Heart left ventricle (tissue), 16 donors: ENCODE measurements around the gene ABCA6. TPM values are rescaled to one million over a fixed set of nuclear protein-coding genes. Genes with fewer than 3 reads are reported as not detected.
A peak's percentile ranks its signal among the peaks of the same experiment; 100 is the strongest.

Experiments
- ATAC-seq, 4 donors: fragments of 200-7000 bp; cut with Tn5 transposase; one replicate each; pipeline ENCODE4 v1.9.1; 2020 to 2022; ENCODE audit warnings: moderate library complexity in 4 of 4, mild to moderate bottlenecking in 3 of 4, moderate number of reproducible peaks in 1 of 4
- DNase-seq, 5 donors: peaks; one replicate each; pipeline ENCODE4 v3.0.0-alpha.2; 2020
- H3K27ac ChIP-seq, 12 donors: fragments of 200-600 bp; sonication (generic) in 4 of 12; one replicate each; pipeline versions ENCODE4 v1.5.0 to v1.8.0; 2016 to 2022; ENCODE audit warnings: mild to moderate bottlenecking in 2 of 12
- H3K27me3 ChIP-seq, 9 donors: fragments of 200-600 bp; sonication (generic) in 2 of 9; one replicate each; pipeline versions ENCODE4 v1.5.1 to v1.8.0; 2016 to 2022; ENCODE audit warnings: mild to moderate bottlenecking in 3 of 9
- H3K36me3 ChIP-seq, 9 donors: fragments of 200-600 bp; sonication (generic) in 2 of 9; one replicate each; pipeline versions ENCODE4 v1.5.0 to v1.8.0; 2018 to 2022; ENCODE audit warnings: mild to moderate bottlenecking in 2 of 9
- H3K4me1 ChIP-seq, 12 donors: fragments of 200-600 bp; sonication (generic) in 4 of 12; one replicate each; pipeline versions ENCODE4 v1.5.0 to v1.8.0; 2016 to 2022; ENCODE audit warnings: mild to moderate bottlenecking in 3 of 12
- H3K4me3 ChIP-seq, 12 donors: fragments of 200-600 bp; sonication (generic) in 4 of 12; one replicate each; pipeline versions ENCODE4 v1.5.0 to v1.8.0; 2017 to 2022; ENCODE audit warnings: mild to moderate bottlenecking in 9 of 12, moderate library complexity in 4 of 12
- H3K9me3 ChIP-seq, 12 donors: fragments of 200-600 bp; sonication (generic) in 4 of 12; one replicate each; pipeline versions ENCODE4 v1.5.0 to v1.8.0; 2016 to 2022; ENCODE audit warnings: mild to moderate bottlenecking in 1 of 12
- POLR2A ChIP-seq, 2 donors: fragments of 450-650 bp; IDR thresholded peaks; one replicate each; pipeline ENCODE4 v1.6.1; 2017; ENCODE audit warnings: antibody characterized with exemption in 2 of 2, mild to moderate bottlenecking in 2 of 2, moderate library complexity in 2 of 2
- WGBS, 4 donors: extraction: QIAGEN DNeasy Blood & Tissue Kit in 2 of 4; methylation state at CpG; one replicate each; pipeline versions ENCODE4 v1.1.5 to v1.1.7; 2013 to 2018; 5-methylcytosine and 5-hydroxymethylcytosine counted together
- intact Hi-C, 10 donors: fragments of 100-400 bp; cut with DNase I; formaldehyde crosslinking; loops; one replicate each; pipeline versions ENCODE4 v1.11.1 to v1.14.2; 2022
- polyA plus RNA-seq, 2 donors: library from polyadenylated mRNA; stranded (reverse); fragments of 200-250 nt; gene quantifications; one replicate each; pipeline ENCODE4 v1.2.3, GENCODE V29; 2013
- total RNA-seq, 9 donors: library from RNA; depleted of rRNA in 2 of 9; stranded (reverse); fragments of >200 nt in 2 of 9; fragmentation: NEBNext Ultra II Directional in 3 of 9; extraction: Animal tissue kit (Norgen Biotek cat#: 25700) in 3 of 9; gene quantifications; one replicate each; pipeline versions ENCODE4 v1.1.0 to v1.2.4, GENCODE V29; 2016 to 2023
- TF ChIP-seq, protein P1 (sequence below), 12 donors: fragments of 200-600 bp; sonication (generic) in 4 of 12; IDR thresholded peaks; one replicate each; pipeline versions ENCODE4 v1.5.0 to v1.8.0; 2018 to 2022; ENCODE audit warnings: antibody characterized with exemption in 12 of 12, mild to moderate bottlenecking in 5 of 12
- donor health status: ischemic (EF 13 %, LVEDD 7.1; RV severe dilation, severe dysfunction).
- donor health status: healthy with polysubstance abuse.
- donor health status: DM: no; HTN: yes; CAD: no.
- donor health status: DM: no; HTN: no; CAD: no.
- donor health status: ischemic (EF 25% LVEDD 6.9; RV normal size, moderate dysfunction).
- donor health status: ischemic (EF 25% LVEDD 5.7; RV mildly dilated, moderate dysfunction).
- donor health status: healthy.
- donor health status: DM: yes; HTN: yes; CAD: no.
- donor health status: ischemic (EF 35%, LVEDD 5.7; RV mildly dilated, moderate dysfunction).
- donor health status: nonischemic (EF 11% LVEDD 7.7; RV severe dilation, severe dysfunction).
- donor health status: DM: yes; HTN: yes; CAD: no.
- donor health status: PGD.
- donor health status: ischemic (EF 29% LVEDD 5.4; RV normal size, mild dysfunction).
- donor health status: nonischemic (EF 23%, LVEDD 6.1; RV moderate dilation, normal function).

The ABCA6 gene
- total and polyA plus RNA-seq, 11 donors, result 5.7 to 30.1 (median 18.0) TPM

DNA sequence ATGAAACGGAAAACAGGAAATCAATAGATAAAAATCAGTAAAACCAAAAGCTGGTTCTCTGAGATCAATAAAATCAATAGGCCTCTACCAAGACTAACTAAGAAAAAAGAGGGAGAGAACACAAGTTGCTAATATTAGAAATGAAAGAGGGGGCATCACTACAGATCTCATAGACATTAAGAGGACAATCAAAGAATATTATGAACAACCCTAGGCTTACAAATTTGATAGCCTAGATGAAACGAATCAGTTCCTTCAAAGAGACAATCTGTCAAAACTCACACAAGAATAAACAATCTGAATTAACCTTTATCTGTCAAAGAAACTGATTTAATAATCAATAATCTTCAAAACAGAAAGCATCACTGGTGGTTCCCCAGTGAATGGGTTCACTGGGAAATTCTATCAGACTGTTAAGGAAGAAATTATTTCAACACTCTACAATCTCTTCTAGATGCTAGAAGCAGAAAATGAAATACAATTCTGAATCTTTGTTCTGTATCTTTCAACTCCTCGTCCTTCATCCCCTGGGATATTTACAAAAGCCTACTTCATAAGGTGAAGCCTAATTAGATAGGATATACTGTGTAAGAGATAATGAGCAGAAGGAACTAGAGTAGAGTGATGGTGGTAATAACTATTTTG lies 85.4 kb downstream of the ABCA6 start:
- TF ChIP-seq POLR2A (IDR thresholded peaks at IDR 0.05), result no peak
- TF ChIP-seq, protein P1, sequence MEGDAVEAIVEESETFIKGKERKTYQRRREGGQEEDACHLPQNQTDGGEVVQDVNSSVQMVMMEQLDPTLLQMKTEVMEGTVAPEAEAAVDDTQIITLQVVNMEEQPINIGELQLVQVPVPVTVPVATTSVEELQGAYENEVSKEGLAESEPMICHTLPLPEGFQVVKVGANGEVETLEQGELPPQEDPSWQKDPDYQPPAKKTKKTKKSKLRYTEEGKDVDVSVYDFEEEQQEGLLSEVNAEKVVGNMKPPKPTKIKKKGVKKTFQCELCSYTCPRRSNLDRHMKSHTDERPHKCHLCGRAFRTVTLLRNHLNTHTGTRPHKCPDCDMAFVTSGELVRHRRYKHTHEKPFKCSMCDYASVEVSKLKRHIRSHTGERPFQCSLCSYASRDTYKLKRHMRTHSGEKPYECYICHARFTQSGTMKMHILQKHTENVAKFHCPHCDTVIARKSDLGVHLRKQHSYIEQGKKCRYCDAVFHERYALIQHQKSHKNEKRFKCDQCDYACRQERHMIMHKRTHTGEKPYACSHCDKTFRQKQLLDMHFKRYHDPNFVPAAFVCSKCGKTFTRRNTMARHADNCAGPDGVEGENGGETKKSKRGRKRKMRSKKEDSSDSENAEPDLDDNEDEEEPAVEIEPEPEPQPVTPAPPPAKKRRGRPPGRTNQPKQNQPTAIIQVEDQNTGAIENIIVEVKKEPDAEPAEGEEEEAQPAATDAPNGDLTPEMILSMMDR (IDR thresholded peaks at IDR 0.05), result no peak
- Histone ChIP-seq H3K27ac (no peak overlapping the region), H3K4me3 (no peak overlapping the region), H3K36me3 (peaks cover 0 to 8% (median 0%) of the 10 kb centered on the region in 9 donors), H3K27me3 (no peaks in the 10 kb centered on the region), H3K4me1 (peaks cover 0 to 17% (median 0%) of the 10 kb centered on the region in 12 donors), H3K9me3 (peaks cover 0 to 39% (median 13%) of the 10 kb centered on the region in 12 donors)
- DNase-seq, result no peak
- WGBS, 4 donors, result 73 to 79% (median 77%) methylated on average over 3 of the region's 3 CpGs
- intact Hi-C loops, result loop anchor here in 1 of 10 donors (10.0 kb wide), 1 partner anchor 282 kb away; no protein-coding TSS in a partner anchor
- ATAC-seq, result no peak

DNA sequence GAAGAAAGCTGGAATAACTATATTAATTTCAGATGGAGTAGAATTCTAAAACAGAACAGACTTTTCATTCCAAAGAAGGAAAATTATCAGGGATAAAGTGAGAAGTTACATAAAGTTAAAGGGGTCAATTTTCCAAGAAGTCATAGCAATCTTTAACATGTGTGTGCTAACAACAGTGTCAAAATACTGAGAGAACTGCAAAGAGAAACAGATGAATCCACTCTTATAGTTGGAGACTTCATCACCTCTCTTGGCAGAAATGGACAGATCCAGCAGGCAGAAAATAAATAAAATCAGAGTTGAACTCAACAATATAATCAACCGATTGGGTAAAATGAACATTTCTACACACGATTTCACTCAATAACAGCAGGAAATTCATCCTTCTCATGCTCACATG lies 86.4 kb downstream of the ABCA6 start:
- H3K27me3 ChIP-seq, result no peaks in the 10 kb centered on the region
- 73 to 82% (median 74%) methylated on average over 2 of the region's 2 CpGs for WGBS, 4 donors
- H3K4me1 ChIP-seq, result peaks cover 0 to 12% (median 0%) of the 10 kb centered on the region in 12 donors
- no peak overlapping the region for H3K4me3 ChIP-seq
- peaks cover 0 to 8% (median 0%) of the 10 kb centered on the region in 9 donors for H3K36me3 ChIP-seq
- TF ChIP-seq, protein P1 (IDR thresholded peaks at IDR 0.05), result no peak
- TF ChIP-seq POLR2A (IDR thresholded peaks at IDR 0.05), result no peak
- H3K9me3 ChIP-seq, result peaks cover 0 to 39% (median 13%) of the 10 kb centered on the region in 12 donors
- H3K27ac ChIP-seq, result peak overlapping the region in 3 of 12 donors; percentile 1 to 49 (median 33)
- peak in 2 of 4 donors; percentile 14 to 34 for ATAC-seq
- intact Hi-C loops, result loop anchor here in 1 of 10 donors (10.0 kb wide), 1 partner anchor 281 kb away; no protein-coding TSS in a partner anchor
- no peak for DNase-seq

DNA sequence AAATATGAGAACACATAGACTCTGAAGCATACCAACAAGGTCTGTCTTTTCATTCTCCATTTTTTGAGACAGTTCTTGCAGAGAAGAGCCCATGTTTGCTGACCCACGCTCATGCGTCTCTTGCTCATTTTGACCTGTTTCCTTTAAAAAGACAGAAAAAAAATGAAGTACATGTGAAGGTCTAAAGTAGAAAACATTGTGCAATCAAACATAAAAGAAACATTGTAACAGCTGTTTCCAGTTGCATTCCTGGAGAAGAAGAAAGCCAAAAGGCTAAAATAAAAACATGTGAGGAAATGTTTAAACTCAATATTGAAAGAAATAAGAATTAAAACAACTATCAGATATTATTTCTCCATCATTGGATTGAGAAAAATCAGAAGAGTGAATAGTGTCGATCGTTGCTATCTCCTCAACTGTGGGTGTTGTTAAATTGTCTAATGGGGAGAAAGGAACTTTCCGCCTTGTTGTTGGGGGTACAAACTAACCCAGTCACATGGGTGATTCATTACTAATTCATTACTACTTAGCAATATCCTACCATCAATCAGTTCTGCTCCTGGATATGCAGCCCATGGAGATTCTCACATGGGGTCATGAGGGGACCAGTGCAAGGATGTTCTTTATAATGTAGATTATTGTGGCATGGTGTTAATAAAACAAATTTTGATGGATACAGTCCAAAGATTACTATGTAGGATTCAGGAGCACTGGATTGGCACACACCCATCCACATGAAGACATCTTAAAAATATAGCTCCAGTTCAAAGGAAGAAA lies 90.5 kb downstream of the ABCA6 start:
- WGBS, 4 donors, result 68 to 80% (median 73%) methylated on average over 5 of the region's 5 CpGs
- Histone ChIP-seq H3K9me3 (peaks cover 0 to 54% (median 8%) of the 10 kb centered on the region in 12 donors), H3K4me3 (no peak overlapping the region), H3K4me1 (peaks cover 0 to 32% (median 11%) of the 10 kb centered on the region in 12 donors), H3K36me3 (peaks cover 0 to 14% (median 0%) of the 10 kb centered on the region in 9 donors), H3K27ac (peak overlapping the region in 10 of 12 donors; percentile 19 to 65 (median 54)), H3K27me3 (no peaks in the 10 kb centered on the region)
- peak in 3 of 4 donors; percentile 20 to 53 (median 22) for ATAC-seq
- no peak for DNase-seq
- TF ChIP-seq, protein P1 (IDR thresholded peaks at IDR 0.05), result no peak
- TF ChIP-seq POLR2A (IDR thresholded peaks at IDR 0.05), result no peak
- intact Hi-C loops, result loop anchor here in 1 of 10 donors (10.0 kb wide), 1 partner anchor 276 kb away; no protein-coding TSS in a partner anchor

DNA sequence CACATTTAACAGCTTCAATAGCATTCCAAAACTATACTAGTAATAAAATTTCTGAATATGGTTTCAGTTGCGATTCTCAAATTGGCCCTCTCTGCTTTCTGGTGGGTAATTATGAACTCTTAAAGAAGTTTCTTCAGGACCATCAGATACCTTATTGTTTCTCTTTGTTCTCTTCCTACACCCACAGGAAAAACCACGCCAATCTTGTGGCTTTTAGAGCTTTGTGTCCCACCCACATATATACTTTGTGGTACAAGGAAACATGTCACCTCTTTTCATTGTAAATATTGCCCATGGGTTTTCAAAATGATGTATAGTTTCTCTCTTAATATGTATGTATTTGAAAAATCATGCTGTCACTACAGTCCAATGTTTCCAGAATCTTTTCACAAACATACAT lies 93.1 kb downstream of the ABCA6 start:
- Histone ChIP-seq H3K9me3 (peaks cover 0 to 29% (median 0%) of the 10 kb centered on the region in 12 donors), H3K27me3 (no peaks in the 10 kb centered on the region), H3K4me3 (no peak overlapping the region), H3K27ac (peak overlapping the region in 10 of 12 donors; percentile 15 to 78 (median 62)), H3K36me3 (peaks cover 0 to 29% (median 2%) of the 10 kb centered on the region in 9 donors), H3K4me1 (peaks cover 0 to 32% (median 11%) of the 10 kb centered on the region in 12 donors)
- ATAC-seq (no peak), DNase-seq (no peak)
- intact Hi-C loops, result loop anchor here in 2 of 10 donors (10.0 kb wide), 2 partner anchors 46 to 274 kb away; no protein-coding TSS in a partner anchor
- 86 to 91% (median 90%) methylated on average over 2 of the region's 2 CpGs for WGBS, 4 donors
- TF ChIP-seq, protein P1 (IDR thresholded peaks at IDR 0.05), result no peak
- no peak for TF ChIP-seq POLR2A (IDR thresholded peaks at IDR 0.05)
